ENCODE results near the gene MYOCOS. TPM values are rescaled to one million over a fixed set of nuclear protein-coding genes. Genes with fewer than 3 reads are reported as not detected.

MYOCOS gene, protein sequence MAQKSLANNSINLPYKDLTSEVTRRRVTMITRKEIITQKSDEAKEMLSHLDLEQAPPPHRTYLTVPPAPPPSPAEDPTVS
- 0.07 TPM in 1 of 2 replicates, not detected in the other for total RNA-seq

DNA sequence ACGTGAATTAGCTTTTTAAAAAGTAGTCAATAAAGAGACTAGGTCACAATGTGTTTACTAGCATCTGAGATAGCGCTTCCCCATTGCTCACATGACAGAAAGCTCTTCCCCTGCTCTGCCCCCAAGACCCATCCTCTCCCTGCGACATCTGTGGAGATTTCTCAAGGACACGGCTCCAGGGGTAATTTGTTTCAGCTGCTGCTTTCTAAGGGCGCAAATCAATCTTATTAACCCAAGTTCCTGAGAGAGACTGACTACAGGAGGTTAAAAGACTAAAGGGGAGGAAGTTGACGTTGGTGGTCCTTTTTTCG lies at the start of gene MYOCOS:
MYOCOS (plus strand) TSS at position 92 of the 311 bp plus-strand sequence. CDS start 1,641 bp downstream, outside the sequence.
- TF ChIP-seq, protein P1, sequence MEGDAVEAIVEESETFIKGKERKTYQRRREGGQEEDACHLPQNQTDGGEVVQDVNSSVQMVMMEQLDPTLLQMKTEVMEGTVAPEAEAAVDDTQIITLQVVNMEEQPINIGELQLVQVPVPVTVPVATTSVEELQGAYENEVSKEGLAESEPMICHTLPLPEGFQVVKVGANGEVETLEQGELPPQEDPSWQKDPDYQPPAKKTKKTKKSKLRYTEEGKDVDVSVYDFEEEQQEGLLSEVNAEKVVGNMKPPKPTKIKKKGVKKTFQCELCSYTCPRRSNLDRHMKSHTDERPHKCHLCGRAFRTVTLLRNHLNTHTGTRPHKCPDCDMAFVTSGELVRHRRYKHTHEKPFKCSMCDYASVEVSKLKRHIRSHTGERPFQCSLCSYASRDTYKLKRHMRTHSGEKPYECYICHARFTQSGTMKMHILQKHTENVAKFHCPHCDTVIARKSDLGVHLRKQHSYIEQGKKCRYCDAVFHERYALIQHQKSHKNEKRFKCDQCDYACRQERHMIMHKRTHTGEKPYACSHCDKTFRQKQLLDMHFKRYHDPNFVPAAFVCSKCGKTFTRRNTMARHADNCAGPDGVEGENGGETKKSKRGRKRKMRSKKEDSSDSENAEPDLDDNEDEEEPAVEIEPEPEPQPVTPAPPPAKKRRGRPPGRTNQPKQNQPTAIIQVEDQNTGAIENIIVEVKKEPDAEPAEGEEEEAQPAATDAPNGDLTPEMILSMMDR (conservative IDR thresholded peaks at IDR 0.05; ENCODE audit: low read depth, low read length): no peak
- DNase-seq (ENCODE audit: low read depth): no peak
- H3K4me3 ChIP-seq (ENCODE audit: low read depth, low read length): no peak within 1 kb of the TSS

DNA sequence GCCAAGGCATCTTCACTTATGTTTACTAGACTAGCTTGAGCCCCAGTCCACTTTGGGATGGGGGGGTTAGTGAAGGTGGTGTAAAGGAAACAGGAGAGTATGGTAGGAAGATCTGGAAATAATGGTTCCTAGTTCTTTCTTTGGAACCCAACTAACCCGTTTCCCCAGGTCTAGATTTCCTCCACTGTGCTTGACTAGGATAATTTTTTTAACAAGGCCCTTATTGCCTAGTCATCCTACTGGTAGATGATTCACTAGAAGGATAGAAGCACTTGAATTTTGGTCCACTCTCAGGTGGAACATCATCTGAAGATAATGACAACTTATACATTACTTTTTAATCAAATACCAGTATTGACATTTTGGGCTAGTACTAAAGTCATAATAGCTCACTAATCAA lies 45.9 kb upstream of the MYOCOS start:
- H3K4me3 ChIP-seq (ENCODE audit: low read depth, low read length): no peak overlapping the region
- TF ChIP-seq, protein P1 (conservative IDR thresholded peaks at IDR 0.05; ENCODE audit: low read depth, low read length): no peak
- no peak for DNase-seq (ENCODE audit: low read depth)

DNA sequence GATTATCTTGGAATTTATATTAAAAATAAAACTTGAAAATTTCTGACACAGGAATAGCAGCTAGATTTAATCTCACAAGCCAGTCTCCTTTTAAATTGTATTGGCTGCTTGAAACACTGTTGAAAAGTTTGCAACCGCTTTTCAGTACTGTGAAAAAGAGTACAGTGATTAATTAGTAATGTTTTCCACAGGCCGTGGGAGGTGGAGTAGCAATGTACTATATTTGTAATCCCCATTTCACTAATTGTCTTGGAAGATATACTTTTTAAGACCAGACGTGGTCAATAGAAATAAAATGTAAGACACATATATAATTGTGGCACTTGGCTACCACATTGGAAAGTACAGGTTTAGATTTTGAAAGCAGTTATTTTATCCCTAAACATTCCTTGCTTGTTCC lies 40.8 kb upstream of the MYOCOS start:
- H3K4me3 ChIP-seq (ENCODE audit: low read depth, low read length): no peak overlapping the region
- TF ChIP-seq, protein P1 (conservative IDR thresholded peaks at IDR 0.05; ENCODE audit: low read depth, low read length): no peak
- no peak for DNase-seq (ENCODE audit: low read depth)

DNA sequence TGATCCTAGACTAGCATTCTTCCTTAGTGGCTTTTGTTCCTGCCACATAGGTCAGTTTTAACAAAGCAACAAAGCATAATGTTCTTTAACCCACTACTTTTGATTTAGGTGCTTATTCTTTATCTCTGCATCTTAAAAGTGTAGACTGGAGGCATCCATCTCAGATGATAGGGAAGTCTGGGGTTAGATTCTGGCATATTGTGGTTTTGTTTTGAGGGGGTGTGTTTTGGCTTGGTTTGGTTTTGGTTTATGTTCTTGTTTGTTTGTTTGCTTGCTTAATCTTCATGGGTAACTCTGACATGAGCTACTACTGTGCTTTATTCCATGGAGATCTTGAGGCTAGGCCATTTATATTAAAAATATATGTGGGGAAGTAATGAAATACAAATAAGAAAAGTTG lies 40.3 kb upstream of the MYOCOS start:
- H3K4me3 ChIP-seq (ENCODE audit: low read depth, low read length): no peak overlapping the region
- DNase-seq (ENCODE audit: low read depth): no peak
- TF ChIP-seq, protein P1 (conservative IDR thresholded peaks at IDR 0.05; ENCODE audit: low read depth, low read length): no peak

DNA sequence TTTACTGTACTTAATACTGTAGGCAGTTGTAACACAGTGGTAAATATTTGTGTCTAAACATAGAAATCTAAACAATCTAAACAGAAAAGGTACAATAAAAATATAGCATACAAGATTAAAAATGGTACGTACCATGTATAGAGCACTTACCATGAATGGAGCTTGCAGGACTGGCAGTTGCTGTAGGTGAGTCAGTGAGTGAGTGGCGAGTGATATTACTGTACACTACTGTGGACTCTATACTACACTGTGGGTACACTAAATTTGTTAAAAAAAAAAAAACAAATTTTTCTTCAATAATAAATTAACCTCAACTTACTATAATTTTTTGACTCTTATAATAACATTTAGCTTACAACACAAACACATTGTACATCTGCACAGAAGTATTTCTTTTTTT lies 39.5 kb upstream of the MYOCOS start:
- H3K4me3 ChIP-seq (ENCODE audit: low read depth, low read length): no peak overlapping the region
- DNase-seq (ENCODE audit: low read depth): no peak
- TF ChIP-seq, protein P1 (conservative IDR thresholded peaks at IDR 0.05; ENCODE audit: low read depth, low read length): no peak

DNA sequence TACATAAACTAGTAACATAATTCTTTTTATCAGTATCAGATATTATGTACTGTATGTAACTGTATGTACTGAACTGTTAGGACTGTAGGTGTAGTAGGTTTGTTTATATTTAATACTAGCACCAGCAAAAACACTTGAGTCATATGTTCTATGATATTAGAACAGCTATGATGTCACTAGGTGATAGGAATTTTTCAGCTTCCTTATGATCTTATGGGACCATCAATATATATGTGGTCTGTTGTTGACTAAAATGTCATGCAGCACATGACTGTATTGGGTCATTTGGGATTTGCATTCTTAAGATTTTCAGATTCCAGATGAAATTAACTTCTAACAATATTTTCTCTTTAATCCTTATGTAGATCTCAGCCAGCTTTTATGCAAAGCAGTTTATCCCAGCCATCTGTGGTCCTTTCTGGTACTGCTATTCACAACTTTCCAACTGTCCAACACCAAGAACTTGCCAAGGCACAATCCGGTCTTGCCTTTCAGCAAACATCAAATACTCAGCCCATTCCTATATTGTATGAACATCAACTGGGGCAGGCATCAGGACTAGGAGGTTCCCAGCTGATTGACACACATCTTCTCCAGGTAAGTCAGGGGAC lies 38.3 kb upstream of the MYOCOS start:
- no peak for DNase-seq (ENCODE audit: low read depth)
- no peak overlapping the region for H3K4me3 ChIP-seq (ENCODE audit: low read depth, low read length)
- TF ChIP-seq, protein P1 (conservative IDR thresholded peaks at IDR 0.05; ENCODE audit: low read depth, low read length): no peak

DNA sequence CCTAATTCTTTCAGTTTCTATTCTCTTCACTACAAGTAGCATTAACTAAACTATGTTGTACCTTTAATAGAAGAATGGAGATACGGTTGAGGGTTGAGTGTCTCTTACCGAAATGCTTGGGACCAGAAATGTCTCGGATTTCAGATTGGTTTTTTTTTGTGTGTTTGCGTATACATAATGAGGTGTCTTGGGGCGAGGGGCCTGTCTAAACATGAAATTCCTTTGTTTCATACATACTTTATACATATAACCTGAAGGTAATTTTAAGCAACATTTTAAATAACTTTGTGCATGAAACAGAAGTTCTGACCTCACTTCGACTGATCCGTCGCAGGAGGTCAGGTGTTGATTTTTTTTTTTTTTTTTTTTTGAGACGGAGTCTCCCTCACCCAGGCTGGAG lies 36.3 kb upstream of the MYOCOS start:
- TF ChIP-seq, protein P1 (conservative IDR thresholded peaks at IDR 0.05; ENCODE audit: low read depth, low read length): no peak
- no peak overlapping the region for H3K4me3 ChIP-seq (ENCODE audit: low read depth, low read length)
- no peak for DNase-seq (ENCODE audit: low read depth)

All from epithelial cell of proximal tubule (primary cell).